Ishikawa (cell line): ENCODE measurements around the gene SAMD4B.

ENCODE experiments used
- EP300 ChIP-seq: IDR thresholded peaks from 2 replicates; pipeline ENCODE4 v1.6.1; 2012; ENCODE audit warnings: borderline replicate concordance
- RAD21 ChIP-seq: IDR thresholded peaks from 2 replicates; pipeline ENCODE4 v1.6.1; 2012; ENCODE audit warnings: low read depth
- YY1 ChIP-seq: IDR thresholded peaks from 2 replicates; pipeline ENCODE4 v1.6.1; 2012; ENCODE audit warnings: low read depth

GRCh38 chr19:39407410-39407659 is 65.1 kb downstream of the SAMD4B start:
- TF ChIP-seq RAD21 (no peak), YY1 (no peak), EP300 (no peak)
